B cell (primary cell): ENCODE data around the gene IKBKE. TPM values are rescaled to one million over a fixed set of nuclear protein-coding genes. Genes with fewer than 3 reads are reported as not detected.

ENCODE experiments used
- ATAC-seq: fragments of 200-7000 bp; cut with Tn5 transposase; one replicate; pipeline ENCODE4 v1.10.0; 2021; ENCODE audit warnings: low read depth, mild to moderate bottlenecking, moderate number of reproducible peaks, moderate library complexity
- CTCF ChIA-PET: fragments of 350-600 bp; sonication (Branson Sonifier 250); formaldehyde crosslinking; loops from one replicate; lab custom pipeline; 2021; ENCODE audit warnings: antibody characterized with exemption, inconsistent platforms; lab: Charles Lee
- POLR2A ChIA-PET: fragments of 350-600 bp; sonication (Branson Sonifier 250); formaldehyde crosslinking; loops from one replicate; lab custom pipeline; 2021; ENCODE audit warnings: antibody characterized with exemption; lab: Charles Lee
- DNase-seq: peaks from one replicate; pipeline ENCODE4 v3.0.0; 2013
- H2AFZ ChIP-seq: 2 replicates; pipeline ENCODE4 v1.6.1; 2012; ENCODE audit warnings: mild to moderate bottlenecking, low read depth, low read length; ENCODE audit not compliant: insufficient read depth, poor library complexity, severe bottlenecking
- H3K27ac ChIP-seq, 2 donors: 1 replicate in 1 of 2; 2 replicates in 1 of 2; pipeline ENCODE4 v1.5.1; 2012 to 2013; ENCODE audit warnings: low read length in 2 of 2, mild to moderate bottlenecking in 2 of 2, moderate library complexity in 1 of 2
- H3K27me3 ChIP-seq, 4 experiments: fragments of 200-600 bp in 1 of 4; sonication (generic) in 1 of 4; replicated peaks in 1 of 4; 1 replicate in 2 of 4; 2 replicates in 2 of 4; pipeline versions ENCODE4 v1.6.1 to v1.7.0; 2013 to 2016; ENCODE audit warnings: low read length in 3 of 4, mild to moderate bottlenecking in 2 of 4, mixed read lengths in 1 of 4, moderate library complexity in 1 of 4; ENCODE audit not compliant: insufficient read depth in 4 of 4, control insufficient read depth in 3 of 4; ENCODE audit errors: control extremely low read depth in 1 of 4
- H3K36me3 ChIP-seq, 2 experiments: replicated peaks in 1 of 2; 1 replicate in 1 of 2; 2 replicates in 1 of 2; pipeline versions ENCODE4 v1.6.1 to v1.7.1; 2013; ENCODE audit warnings: low read length in 1 of 2; ENCODE audit not compliant: insufficient read depth in 2 of 2, control insufficient read depth in 1 of 2; ENCODE audit errors: control extremely low read depth in 1 of 2, extremely low read depth in 1 of 2
- H3K4me1 ChIP-seq, 2 donors: fragments of 200-600 bp in 1 of 2; sonication (generic) in 1 of 2; 1 replicate in 1 of 2; 2 replicates in 1 of 2; pipeline versions ENCODE4 v1.5.1 to v1.6.1; 2013 to 2017; ENCODE audit warnings: low read length in 2 of 2; ENCODE audit not compliant: control insufficient read depth in 2 of 2, insufficient read depth in 2 of 2
- H3K4me2 ChIP-seq: replicated peaks from 2 replicates; pipeline ENCODE3; 2012; ENCODE audit warnings: mild to moderate bottlenecking, low read depth, low read length; ENCODE audit not compliant: poor library complexity, severe bottlenecking
- H3K4me3 ChIP-seq, 5 experiments: fragments of 200-600 bp in 1 of 5; sonication (generic) in 1 of 5; 1 replicate in 3 of 5; 2 replicates in 2 of 5; pipeline versions ENCODE4 v1.5.1 to v1.7.0; 2011 to 2016; ENCODE audit warnings: low read length in 4 of 5, mild to moderate bottlenecking in 4 of 5, low read depth in 2 of 5, control low read depth in 1 of 5, moderate library complexity in 1 of 5; ENCODE audit not compliant: insufficient read depth in 1 of 5; ENCODE audit errors: control extremely low read depth in 1 of 5, extremely low read depth in 1 of 5
- H3K79me2 ChIP-seq: fragments of 200-600 bp; sonication (generic); one replicate; pipeline ENCODE4 v1.6.0; 2016; ENCODE audit warnings: low read length; ENCODE audit not compliant: control insufficient read depth, insufficient read depth
- H3K9ac ChIP-seq: fragments of 200-600 bp; sonication (generic); 2 replicates; pipeline ENCODE4 v1.6.1; 2017; ENCODE audit warnings: mild to moderate bottlenecking, low read length, moderate library complexity
- H3K9me3 ChIP-seq, 3 donors: one replicate each; pipeline versions ENCODE4 v1.6.1 to v1.7.1; 2013; ENCODE audit warnings: low read length in 2 of 3; ENCODE audit not compliant: control insufficient read depth in 2 of 3, insufficient read depth in 1 of 3; ENCODE audit errors: control extremely low read depth in 1 of 3
- H4K20me1 ChIP-seq: 2 replicates; pipeline ENCODE4 v1.6.0; 2012; ENCODE audit warnings: mild to moderate bottlenecking, low read length; ENCODE audit not compliant: insufficient read depth, control insufficient read depth, poor library complexity, severe bottlenecking
- H3K27ac Mint-ChIP-seq: one replicate; pipeline ENCODE4 v1.8.0; 2021; ENCODE audit warnings: mixed read lengths
- H3K27me3 Mint-ChIP-seq: one replicate; pipeline ENCODE4 v1.8.0; 2021; ENCODE audit warnings: mixed read lengths
- H3K4me1 Mint-ChIP-seq: one replicate; pipeline ENCODE4 v1.8.0; 2021; ENCODE audit warnings: mixed read lengths
- H3K4me3 Mint-ChIP-seq: one replicate; pipeline ENCODE4 v1.8.0; 2021; ENCODE audit warnings: mixed read lengths
- H3K9me3 Mint-ChIP-seq: one replicate; pipeline ENCODE4 v1.8.0; 2022; ENCODE audit warnings: mixed read lengths; ENCODE audit not compliant: insufficient read depth
- EZH2 ChIP-seq: IDR thresholded peaks from 2 replicates; pipeline ENCODE4 v1.6.1; 2012; ENCODE audit warnings: borderline replicate concordance, low read depth, mild to moderate bottlenecking, moderate library complexity, low read length; ENCODE audit not compliant: insufficient read depth, poor library complexity, severe bottlenecking
- WGBS: methylation state at CpG from one replicate; pipeline ENCODE4 v1.1.5; 2013; ENCODE audit warnings: missing lambda C conversion rate; ENCODE audit not compliant: insufficient coverage; 5-methylcytosine and 5-hydroxymethylcytosine counted together
- intact Hi-C: fragments of 100-400 bp; cut with micrococcal nuclease; formaldehyde crosslinking; loops from one replicate; pipeline ENCODE4 v1.10.0; 2022
- polyA plus RNA-seq: library from polyadenylated mRNA; depleted of rRNA; stranded (reverse); fragments of >200 nt; gene quantifications from 2 replicates; pipeline ENCODE4 v1.2.3, GENCODE V29; 2012
- total RNA-seq, 2 donors: library from RNA; stranded (reverse); fragments of 120-200 nt in 1 of 2; gene quantifications; 1 replicate in 1 of 2; 2 replicates in 1 of 2; pipeline versions ENCODE4 v1.2.3 to v1.2.4, GENCODE V29; 2013 to 2022
- TF ChIP-seq, protein P1 (sequence below): fragments of 200-600 bp; IDR thresholded peaks from one replicate; pipeline ENCODE4 v1.8.0; 2022; ENCODE audit warnings: antibody characterized with exemption, mild to moderate bottlenecking

The IKBKE gene
- total and polyA plus RNA-seq, 2 donors (not counting 1 experiment from before 2014, with no cell fraction given) = 40.8 to 55.4 TPM

DNA sequence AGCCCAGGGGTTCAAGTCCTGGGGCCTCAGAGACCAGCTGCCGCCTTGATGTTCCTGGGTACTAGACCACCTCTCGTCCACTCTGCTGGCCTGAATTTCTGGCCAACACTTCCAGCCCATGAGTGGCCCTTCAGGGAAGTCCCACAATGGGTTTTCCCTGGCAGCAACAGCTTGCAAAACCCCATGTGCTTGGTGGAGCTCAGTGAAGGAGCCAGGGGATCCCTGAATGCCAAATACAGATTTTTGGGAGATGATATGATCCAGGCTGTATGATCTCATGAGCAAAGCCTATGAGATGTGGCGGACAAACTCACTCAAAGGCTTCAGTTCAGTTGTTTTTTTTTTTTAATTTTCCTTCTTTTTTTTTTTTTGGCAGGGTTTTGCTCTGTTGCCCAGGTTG lies 27.5 kb downstream of the IKBKE start:
- H3K4me3 Mint-ChIP-seq = no peak overlapping the region
- H3K4me1 Mint-ChIP-seq = peaks cover 43% of the 10 kb centered on the region
- Histone ChIP-seq H2AFZ (no peak overlapping the region), H3K79me2 (no peaks in the 10 kb centered on the region), H4K20me1 (peaks cover 13% of the 10 kb centered on the region), H3K4me1 (peaks cover 32 to 37% of the 10 kb centered on the region in 2 donors), H3K4me2 (peak overlapping the region; percentile 43), H3K27ac (peak overlapping the region in 1 of 2 donors; percentile 67), H3K36me3 (peaks cover 0 to 18% of the 10 kb centered on the region in 2 experiments), H3K27me3 (no peaks in the 10 kb centered on the region), H3K9ac (no peak overlapping the region), H3K9me3 (no peaks in the 10 kb centered on the region), H3K4me3 (no peak overlapping the region)
- ATAC-seq (no peak), DNase-seq (no peak)
- CTCF ChIA-PET = interaction anchor here (0.6 to 4.7 kb wide), 5 partner anchors 18 to 944 kb away, joined by 3 to 32 read pairs (median 6); no protein-coding TSS in a partner anchor
- H3K27ac Mint-ChIP-seq = peak overlapping the region; percentile 46
- 76% methylated on average over 2 of the region's 3 CpGs for WGBS
- POLR2A ChIA-PET = no interaction called here
- intact Hi-C loops = loop anchor here (5.0 to 10.0 kb wide), 2 partner anchors 65 to 487 kb away; no protein-coding TSS in a partner anchor
- H3K27me3 Mint-ChIP-seq = no peaks in the 10 kb centered on the region
- no peaks in the 10 kb centered on the region for H3K9me3 Mint-ChIP-seq
- TF ChIP-seq EZH2 = no peak
- TF ChIP-seq, protein P1, sequence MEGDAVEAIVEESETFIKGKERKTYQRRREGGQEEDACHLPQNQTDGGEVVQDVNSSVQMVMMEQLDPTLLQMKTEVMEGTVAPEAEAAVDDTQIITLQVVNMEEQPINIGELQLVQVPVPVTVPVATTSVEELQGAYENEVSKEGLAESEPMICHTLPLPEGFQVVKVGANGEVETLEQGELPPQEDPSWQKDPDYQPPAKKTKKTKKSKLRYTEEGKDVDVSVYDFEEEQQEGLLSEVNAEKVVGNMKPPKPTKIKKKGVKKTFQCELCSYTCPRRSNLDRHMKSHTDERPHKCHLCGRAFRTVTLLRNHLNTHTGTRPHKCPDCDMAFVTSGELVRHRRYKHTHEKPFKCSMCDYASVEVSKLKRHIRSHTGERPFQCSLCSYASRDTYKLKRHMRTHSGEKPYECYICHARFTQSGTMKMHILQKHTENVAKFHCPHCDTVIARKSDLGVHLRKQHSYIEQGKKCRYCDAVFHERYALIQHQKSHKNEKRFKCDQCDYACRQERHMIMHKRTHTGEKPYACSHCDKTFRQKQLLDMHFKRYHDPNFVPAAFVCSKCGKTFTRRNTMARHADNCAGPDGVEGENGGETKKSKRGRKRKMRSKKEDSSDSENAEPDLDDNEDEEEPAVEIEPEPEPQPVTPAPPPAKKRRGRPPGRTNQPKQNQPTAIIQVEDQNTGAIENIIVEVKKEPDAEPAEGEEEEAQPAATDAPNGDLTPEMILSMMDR = no peak

DNA sequence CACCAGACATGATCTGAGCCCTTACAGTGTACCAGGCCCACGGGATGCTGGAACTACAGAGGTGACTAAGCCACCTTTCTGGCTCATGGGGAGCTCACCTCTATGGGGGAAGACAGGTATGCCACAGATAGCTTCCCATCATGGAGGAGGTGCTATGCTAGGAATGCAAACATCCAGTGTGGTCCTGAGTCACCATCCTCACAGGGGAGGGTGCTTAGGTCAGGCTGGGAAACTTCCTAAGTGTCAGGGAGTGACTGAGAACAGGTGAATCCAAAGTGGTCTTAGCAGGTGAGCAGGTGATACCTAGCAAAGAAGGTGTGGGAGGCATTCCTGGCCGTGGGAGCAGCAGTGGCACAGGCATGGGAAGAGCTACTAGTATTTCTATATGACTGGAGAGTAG lies 28.4 kb downstream of the IKBKE start:
- Mint-ChIP-seq H3K4me3 (no peak overlapping the region), H3K27ac (no peak overlapping the region), H3K27me3 (no peaks in the 10 kb centered on the region), H3K4me1 (peaks cover 41% of the 10 kb centered on the region), H3K9me3 (no peaks in the 10 kb centered on the region)
- WGBS = 75% methylated on average over 2 of the region's 2 CpGs
- intact Hi-C loops = loop anchor here (5.0 to 10.0 kb wide), 2 partner anchors 64 to 486 kb away; no protein-coding TSS in a partner anchor
- H3K36me3 ChIP-seq = peaks cover 0 to 9% of the 10 kb centered on the region in 2 experiments
- no peak overlapping the region for H2AFZ ChIP-seq
- POLR2A ChIA-PET = no interaction called here
- no peak for ATAC-seq
- no peaks in the 10 kb centered on the region for H3K9me3 ChIP-seq
- H3K79me2 ChIP-seq = no peaks in the 10 kb centered on the region
- TF ChIP-seq, protein P1 = no peak
- no peak for TF ChIP-seq EZH2
- no peak overlapping the region for H3K4me2 ChIP-seq
- CTCF ChIA-PET = interaction anchor here (1.1 to 4.7 kb wide), 6 partner anchors 21 to 168 kb away, joined by 3 to 32 read pairs (median 5); partner anchors contain the start of gene EIF2D
- peak overlapping the region in 1 of 2 donors; percentile 23 for H3K27ac ChIP-seq
- no peak overlapping the region for H3K4me3 ChIP-seq
- H4K20me1 ChIP-seq = peaks cover 13% of the 10 kb centered on the region
- no peaks in the 10 kb centered on the region for H3K27me3 ChIP-seq
- DNase-seq = no peak
- no peak overlapping the region for H3K9ac ChIP-seq
- peaks cover 32 to 37% of the 10 kb centered on the region in 2 donors for H3K4me1 ChIP-seq
